CD4-positive, alpha-beta T cell (primary cell): Measurements from ENCODE around the gene DNAAF5. TPM values are rescaled to one million over a fixed set of nuclear protein-coding genes. Genes with fewer than 3 reads are reported as not detected.
"Not testable (repeated sequence)": the region's sequence is repeated elsewhere in the genome, so short reads cannot be mapped to it uniquely, and the experiment has no call there.

Experiments
- ATAC-seq: fragments of 200-7000 bp; cut with Tn5 transposase; one replicate; pipeline ENCODE4 v1.10.0; 2022; ENCODE audit warnings: mild to moderate bottlenecking; ENCODE audit not compliant: poor library complexity
- CTCF ChIA-PET: fragments of 350-600 bp; sonication (Branson Sonifier 250); formaldehyde crosslinking; loops from one replicate; lab custom pipeline; 2021; ENCODE audit warnings: antibody characterized with exemption, inconsistent platforms; lab: Charles Lee
- POLR2A ChIA-PET: fragments of 350-600 bp; sonication (Branson Sonifier 250); formaldehyde crosslinking; loops from one replicate; lab custom pipeline; 2021; ENCODE audit warnings: antibody characterized with exemption, inconsistent platforms; lab: Charles Lee
- DNase-seq, 14 experiments: peaks; one replicate each; pipeline ENCODE4 v3.0.0-alpha.2; 2013 to 2020; ENCODE audit warnings: mixed read lengths in 2 of 14
- H3K27ac ChIP-seq, 2 donors: one replicate each; pipeline versions ENCODE4 v1.5.1 to v1.7.0; 2013; ENCODE audit warnings: low read length in 2 of 2, low read depth in 1 of 2, mild to moderate bottlenecking in 1 of 2
- H3K27me3 ChIP-seq, 2 experiments: 1 replicate in 1 of 2; 2 replicates in 1 of 2; pipeline versions ENCODE4 v1.6.1 to v1.7.0; 2013; ENCODE audit warnings: low read length in 2 of 2, control low read depth in 1 of 2, mild to moderate bottlenecking in 1 of 2, moderate library complexity in 1 of 2; ENCODE audit not compliant: insufficient read depth in 2 of 2, control insufficient read depth in 1 of 2
- H3K36me3 ChIP-seq: one replicate; pipeline ENCODE4 v1.6.1; 2013; ENCODE audit warnings: low read length, control low read depth; ENCODE audit not compliant: insufficient read depth
- H3K4me1 ChIP-seq: one replicate; pipeline ENCODE4 v1.6.1; 2013; ENCODE audit warnings: low read length, control low read depth; ENCODE audit not compliant: insufficient read depth
- H3K4me3 ChIP-seq: one replicate; pipeline ENCODE4 v1.5.1; 2013; ENCODE audit warnings: mild to moderate bottlenecking, low read length, moderate library complexity
- H3K9me3 ChIP-seq, 2 experiments: 1 replicate in 1 of 2; 2 replicates in 1 of 2; pipeline versions ENCODE4 v1.6.1 to v1.7.0; 2013; ENCODE audit warnings: low read length in 2 of 2, mild to moderate bottlenecking in 2 of 2, control low read depth in 1 of 2, moderate library complexity in 1 of 2; ENCODE audit not compliant: control insufficient read depth in 1 of 2, insufficient read depth in 1 of 2
- H3K27ac Mint-ChIP-seq: one replicate; pipeline ENCODE4 v1.8.0; 2020; ENCODE audit warnings: mixed read lengths
- H3K27me3 Mint-ChIP-seq: one replicate; pipeline ENCODE4 v1.8.0; 2021; ENCODE audit warnings: mixed read lengths
- H3K36me3 Mint-ChIP-seq: one replicate; pipeline ENCODE4 v1.8.0; 2021; ENCODE audit warnings: low read depth, mixed read lengths
- H3K4me1 Mint-ChIP-seq: one replicate; pipeline ENCODE4 v1.8.0; 2021; ENCODE audit warnings: low read depth, mixed read lengths
- H3K4me3 Mint-ChIP-seq: one replicate; pipeline ENCODE4 v1.8.0; 2020; ENCODE audit warnings: mild to moderate bottlenecking, mixed read lengths
- H3K9me3 Mint-ChIP-seq: one replicate; pipeline ENCODE4 v1.8.0; 2020; ENCODE audit warnings: mixed read lengths
- intact Hi-C, 2 experiments: fragments of 100-400 bp; cut with DNase I in 1 of 2; cut with micrococcal nuclease in 1 of 2; formaldehyde crosslinking; loops; one replicate each; pipeline versions ENCODE4 v1.15.1 to v1.9.0; 2023 to 2025; cut with DNase I, micrococcal nuclease
- total RNA-seq, 174 experiments: library from RNA in 2 of 174; stranded (reverse) in 2 of 174; gene quantifications; one replicate each; pipeline ENCODE4 v1.2.3 and lab custom pipeline; 2021 to 2026
- TF ChIP-seq, protein P1 (sequence below): fragments of 200-600 bp; IDR thresholded peaks from one replicate; pipeline ENCODE4 v1.8.0; 2022; ENCODE audit warnings: antibody characterized with exemption, mild to moderate bottlenecking

Gene DNAAF5
- total RNA-seq, 2 experiments from 2014 or later = 4.8 to 6.1 TPM

GRCh38 chr7:750111-750905, 23.8 kb downstream of the DNAAF5 start:
- CTCF ChIA-PET = interaction anchor here (1.2 kb wide), 1 partner anchor 428 kb away, joined by 3 read pairs; no protein-coding TSS in a partner anchor
- peaks cover 18% of the 10 kb centered on the region for H3K36me3 Mint-ChIP-seq

DNA sequence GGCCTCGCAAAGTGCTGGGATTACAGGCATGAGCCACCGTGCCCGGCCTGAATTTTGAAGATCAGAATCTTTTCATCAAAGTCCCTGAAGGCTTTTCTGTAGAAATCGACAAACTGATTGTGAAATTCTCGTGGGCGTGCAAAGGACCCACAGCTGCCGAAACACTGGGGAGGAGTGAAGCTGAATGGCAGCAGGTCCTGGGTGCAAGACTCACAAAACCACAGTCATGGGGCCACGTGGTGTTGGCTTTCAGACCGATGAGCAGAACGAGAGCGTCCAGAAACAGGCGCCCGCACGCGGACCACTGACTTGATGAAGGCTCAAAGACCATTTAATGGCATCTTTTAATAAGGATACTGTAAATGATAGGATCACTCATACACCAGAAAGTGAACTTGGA, 25.3 kb downstream of the DNAAF5 start:
- ATAC-seq (no peak), DNase-seq (no peak)
- Histone ChIP-seq H3K36me3 (peaks cover 24% of the 10 kb centered on the region), H3K27me3 (no peaks in the 10 kb centered on the region), H3K9me3 (no peaks in the 10 kb centered on the region), H3K27ac (no peak overlapping the region), H3K4me1 (no peaks in the 10 kb centered on the region), H3K4me3 (no peak overlapping the region)
- TF ChIP-seq, protein P1, sequence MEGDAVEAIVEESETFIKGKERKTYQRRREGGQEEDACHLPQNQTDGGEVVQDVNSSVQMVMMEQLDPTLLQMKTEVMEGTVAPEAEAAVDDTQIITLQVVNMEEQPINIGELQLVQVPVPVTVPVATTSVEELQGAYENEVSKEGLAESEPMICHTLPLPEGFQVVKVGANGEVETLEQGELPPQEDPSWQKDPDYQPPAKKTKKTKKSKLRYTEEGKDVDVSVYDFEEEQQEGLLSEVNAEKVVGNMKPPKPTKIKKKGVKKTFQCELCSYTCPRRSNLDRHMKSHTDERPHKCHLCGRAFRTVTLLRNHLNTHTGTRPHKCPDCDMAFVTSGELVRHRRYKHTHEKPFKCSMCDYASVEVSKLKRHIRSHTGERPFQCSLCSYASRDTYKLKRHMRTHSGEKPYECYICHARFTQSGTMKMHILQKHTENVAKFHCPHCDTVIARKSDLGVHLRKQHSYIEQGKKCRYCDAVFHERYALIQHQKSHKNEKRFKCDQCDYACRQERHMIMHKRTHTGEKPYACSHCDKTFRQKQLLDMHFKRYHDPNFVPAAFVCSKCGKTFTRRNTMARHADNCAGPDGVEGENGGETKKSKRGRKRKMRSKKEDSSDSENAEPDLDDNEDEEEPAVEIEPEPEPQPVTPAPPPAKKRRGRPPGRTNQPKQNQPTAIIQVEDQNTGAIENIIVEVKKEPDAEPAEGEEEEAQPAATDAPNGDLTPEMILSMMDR = no peak
- Mint-ChIP-seq H3K4me3 (no peak overlapping the region), H3K27ac (no peak overlapping the region), H3K9me3 (no peaks in the 10 kb centered on the region), H3K4me1 (no peaks in the 10 kb centered on the region), H3K36me3 (peaks cover 23% of the 10 kb centered on the region), H3K27me3 (no peaks in the 10 kb centered on the region)
- POLR2A ChIA-PET = no interaction called here
- CTCF ChIA-PET = no interaction called here
- intact Hi-C loops = no loop called here

More at GRCh38 chr7:750111-750905, 23.8 kb downstream of the DNAAF5 start:
- Histone ChIP-seq H3K27ac (no peak overlapping the region), H3K36me3 (peaks cover 21% of the 10 kb centered on the region), H3K4me1 (no peaks in the 10 kb centered on the region), H3K27me3 (no peaks in the 10 kb centered on the region), H3K4me3 (no peak overlapping the region), H3K9me3 (no peaks in the 10 kb centered on the region)
- DNase-seq (no peak), ATAC-seq (no peak)
- intact Hi-C loops = no loop called here
- H3K27ac Mint-ChIP-seq = no peak overlapping the region
- no peak overlapping the region for H3K4me3 Mint-ChIP-seq
- H3K27me3 Mint-ChIP-seq = no peaks in the 10 kb centered on the region
- POLR2A ChIA-PET = no interaction called here
- TF ChIP-seq, protein P1 = no peak
- H3K4me1 Mint-ChIP-seq = no peaks in the 10 kb centered on the region
- H3K9me3 Mint-ChIP-seq = no peaks in the 10 kb centered on the region

DNA sequence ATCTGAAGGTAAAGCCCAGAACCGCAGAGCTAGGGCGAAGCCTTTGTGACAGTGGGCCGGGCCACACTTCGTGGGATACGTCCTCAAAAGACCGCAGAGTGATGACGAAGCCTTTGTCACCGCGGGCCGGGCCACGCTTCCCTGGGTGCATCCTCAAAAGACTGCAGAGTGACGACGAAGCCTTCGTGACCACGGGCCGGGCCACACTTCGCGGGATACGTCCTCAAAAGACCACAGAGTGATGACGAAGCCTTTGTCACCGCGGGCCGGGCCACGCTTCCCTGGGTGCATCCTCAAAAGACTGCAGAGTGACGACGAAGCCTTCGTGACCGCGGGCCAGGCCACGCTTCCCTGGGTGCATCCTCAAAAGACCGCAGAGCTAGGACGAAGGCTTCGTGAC, 25.8 kb downstream of the DNAAF5 start:
- H3K36me3 ChIP-seq = peaks cover 29% of the 10 kb centered on the region
- peaks cover 23% of the 10 kb centered on the region for H3K36me3 Mint-ChIP-seq
- ATAC-seq, H3K4me3 ChIP-seq, H3K9me3 Mint-ChIP-seq, H3K27ac Mint-ChIP-seq, intact Hi-C loops, H3K4me1 ChIP-seq, H3K4me1 Mint-ChIP-seq, POLR2A ChIA-PET, H3K4me3 Mint-ChIP-seq, DNase-seq, H3K27me3 ChIP-seq, CTCF ChIA-PET, H3K27me3 Mint-ChIP-seq, H3K9me3 ChIP-seq, H3K27ac ChIP-seq: not testable (repeated sequence)
